Liver (tissue), 9 donors: ENCODE data around the gene DOCK6. TPM values are rescaled to one million over a fixed set of nuclear protein-coding genes. Genes with fewer than 3 reads are reported as not detected.
"Not testable (repeated sequence)": the region's sequence is repeated elsewhere in the genome, so short reads cannot be mapped to it uniquely, and the experiment has no call there.

Experiments used
- DNase-seq: peaks from one replicate; pipeline ENCODE4 v3.0.0-alpha.2; 2017; ENCODE audit warnings: low spot score
- H3K27ac ChIP-seq, 2 donors: one replicate each; pipeline ENCODE4 v1.7.0; 2013; ENCODE audit warnings: inconsistent platforms in 2 of 2, low read length in 2 of 2, control low read depth in 1 of 2, low read depth in 1 of 2, mild to moderate bottlenecking in 1 of 2
- H3K27me3 ChIP-seq, 4 donors: one replicate each; pipeline versions ENCODE4 v1.6.1 to v1.7.0; 2013; ENCODE audit warnings: low read length in 3 of 4, inconsistent platforms in 1 of 4, mild to moderate bottlenecking in 1 of 4, moderate library complexity in 1 of 4; ENCODE audit not compliant: control insufficient read depth in 4 of 4, insufficient read depth in 4 of 4
- H3K36me3 ChIP-seq, 4 donors: one replicate each; pipeline versions ENCODE4 v1.6.1 to v1.7.0; 2013; ENCODE audit warnings: low read length in 3 of 4, mild to moderate bottlenecking in 3 of 4, low read depth in 1 of 4, moderate library complexity in 1 of 4; ENCODE audit not compliant: control insufficient read depth in 4 of 4, insufficient read depth in 3 of 4
- H3K4me1 ChIP-seq, 4 donors: one replicate each; pipeline versions ENCODE4 v1.6.1 to v1.7.0; 2013; ENCODE audit warnings: low read length in 3 of 4, mild to moderate bottlenecking in 3 of 4, moderate library complexity in 1 of 4; ENCODE audit not compliant: control insufficient read depth in 4 of 4, insufficient read depth in 4 of 4
- H3K4me3 ChIP-seq, 3 donors: one replicate each; pipeline versions ENCODE4 v1.6.1 to v1.7.0; 2013; ENCODE audit warnings: low read length in 3 of 3, control low read depth in 1 of 3, low read depth in 1 of 3, mild to moderate bottlenecking in 1 of 3
- H3K9ac ChIP-seq, 2 donors: one replicate each; pipeline ENCODE4 v1.7.0; 2013; ENCODE audit warnings: low read length in 2 of 2, mild to moderate bottlenecking in 2 of 2, moderate library complexity in 2 of 2, control low read depth in 1 of 2, low read depth in 1 of 2
- H3K9me3 ChIP-seq, 4 donors: one replicate each; pipeline versions ENCODE4 v1.6.1 to v1.7.0; 2013; ENCODE audit warnings: low read length in 3 of 4; ENCODE audit not compliant: control insufficient read depth in 4 of 4
- ATF3 ChIP-seq: IDR thresholded peaks from 2 replicates; pipeline ENCODE4 v1.6.1; 2016; ENCODE audit warnings: antibody characterized with exemption
- CTCF ChIP-seq: fragments of 150-350 bp; IDR thresholded peaks from 2 replicates; pipeline ENCODE4 v1.5.1; 2017; ENCODE audit warnings: improper control_type of control experiment, low read depth, low read length; ENCODE audit not compliant: missing input control
- EGR1 ChIP-seq, 2 donors: IDR thresholded peaks; 2 replicates each; pipeline ENCODE4 v1.6.1; 2016 to 2018; ENCODE audit warnings: antibody characterized with exemption in 2 of 2, low read depth in 2 of 2
- FOXA1 ChIP-seq: IDR thresholded peaks from 2 replicates; pipeline ENCODE4 v1.6.1; 2016; ENCODE audit warnings: antibody characterized with exemption
- FOXA2 ChIP-seq: IDR thresholded peaks from 2 replicates; pipeline ENCODE4 v1.6.1; 2016; ENCODE audit warnings: antibody characterized with exemption
- GABPA ChIP-seq, 2 donors: IDR thresholded peaks in 1 of 2; conservative IDR thresholded peaks in 1 of 2; 2 replicates each; pipeline ENCODE4 v1.6.1; 2016; ENCODE audit warnings: antibody characterized with exemption in 2 of 2, mild to moderate bottlenecking in 1 of 2, moderate library complexity in 1 of 2
- HNF4G ChIP-seq: IDR thresholded peaks from 2 replicates; pipeline ENCODE4 v1.6.1; 2016; ENCODE audit warnings: antibody characterized with exemption
- MAX ChIP-seq: IDR thresholded peaks from 2 replicates; pipeline ENCODE4 v1.6.1; 2016; ENCODE audit warnings: antibody characterized with exemption
- NR2F2 ChIP-seq: IDR thresholded peaks from 2 replicates; pipeline ENCODE4 v1.6.1; 2016; ENCODE audit warnings: antibody characterized with exemption
- RAD21 ChIP-seq, 2 donors: IDR thresholded peaks; 2 replicates each; pipeline ENCODE4 v1.6.1; 2016; ENCODE audit warnings: antibody characterized with exemption in 2 of 2, mild to moderate bottlenecking in 2 of 2
- REST ChIP-seq: IDR thresholded peaks from 2 replicates; pipeline ENCODE4 v1.6.1; 2016; ENCODE audit warnings: antibody characterized with exemption, mild to moderate bottlenecking
- RXRA ChIP-seq, 2 donors: IDR thresholded peaks; 2 replicates each; pipeline ENCODE4 v1.6.1; 2017 to 2018; ENCODE audit warnings: antibody characterized with exemption in 2 of 2, mild to moderate bottlenecking in 1 of 2
- SP1 ChIP-seq: IDR thresholded peaks from 2 replicates; pipeline ENCODE4 v1.6.1; 2018; ENCODE audit warnings: antibody characterized with exemption, mild to moderate bottlenecking
- TAF1 ChIP-seq: conservative IDR thresholded peaks from 2 replicates; pipeline ENCODE4 v1.6.1; 2016; ENCODE audit warnings: antibody characterized with exemption, mild to moderate bottlenecking
- YY1 ChIP-seq: IDR thresholded peaks from 2 replicates; pipeline ENCODE4 v1.6.1; 2016; ENCODE audit warnings: antibody characterized with exemption, mild to moderate bottlenecking
- ZBTB33 ChIP-seq: IDR thresholded peaks from 2 replicates; pipeline ENCODE4 v1.6.1; 2016; ENCODE audit warnings: antibody characterized with exemption
- WGBS: extraction: QIAGEN DNeasy Blood & Tissue Kit; methylation state at CpG from one replicate; pipeline ENCODE4 v1.1.7; 2013; 5-methylcytosine and 5-hydroxymethylcytosine counted together
- polyA plus RNA-seq, 2 donors: library from polyadenylated mRNA; stranded (reverse) in 1 of 2; unstranded in 1 of 2; fragments of 200-250 nt in 1 of 2; fragments of >200 nt in 1 of 2; fragmentation: Nextera tagmentation in 1 of 2; extraction: Ambion mirVana in 1 of 2; gene quantifications; one replicate each; pipeline versions ENCODE4 v1.2.1 to v1.2.3, GENCODE V29; 2013 to 2015
- total RNA-seq, 2 donors: library from RNA; depleted of rRNA; stranded (reverse); fragments of >200 nt; gene quantifications; one replicate each; pipeline ENCODE4 v1.2.3, GENCODE V29; 2014
- donor health status: healthy.
- donor health status: healthy.
- donor health status: healthy.
- donor health status: healthy.
- donor health status: healthy.

DOCK6 gene
- total and polyA plus RNA-seq, 4 donors = 4.9 to 15.8 (median 13.7) TPM

GRCh38 chr19:11164879-11165406 is 97.4 kb downstream of the DOCK6 start (continued):
- TF ChIP-seq ZBTB33 (no peak), SP1 (peak; percentile 11), HNF4G (no peak)

GRCh38 chr19:11164296-11164695 is 98.0 kb downstream of the DOCK6 start:
- Histone ChIP-seq H3K9me3 (no peaks in the 10 kb centered on the region), H3K27ac (peak overlapping the region; percentile 42 to 79), H3K27me3 (no peaks in the 10 kb centered on the region), H3K4me1 (peaks cover 0 to 26% (median 11%) of the 10 kb centered on the region in 4 donors), H3K9ac (no peak overlapping the region), H3K36me3 (peaks cover 0 to 15% (median 8%) of the 10 kb centered on the region in 4 donors), H3K4me3 (no peak overlapping the region)
- TF ChIP-seq FOXA1 (no peak), ZBTB33 (no peak), NR2F2 (no peak), REST (no peak), SP1 (no peak), MAX (no peak), YY1 (no peak), CTCF (no peak), GABPA (IDR thresholded peaks at IDR 0.05 in 1 of 2, conservative IDR thresholded peaks at IDR 0.05 in 1 of 2) (no peak), EGR1 (IDR thresholded peaks at IDR 0.05; ENCODE audit: low read depth in 2 of 2) (no peak), FOXA2 (no peak), RAD21 (IDR thresholded peaks at IDR 0.05) (no peak), RXRA (IDR thresholded peaks at IDR 0.05) (no peak), TAF1 (no peak), ATF3 (no peak)
- DNase-seq = no peak
- WGBS = 85% methylated on average over 11 of the region's 11 CpGs

GRCh38 chr19:11160440-11160768 is 101.9 kb downstream of the DOCK6 start:
- 96% methylated on average over 2 of the region's 2 CpGs for WGBS
- H3K9me3 ChIP-seq, H3K9ac ChIP-seq, H3K36me3 ChIP-seq, DNase-seq, H3K4me3 ChIP-seq, H3K27me3 ChIP-seq: not testable (repeated sequence)
- H3K4me1 ChIP-seq = peaks cover 1 to 37% (median 25%) of the 10 kb centered on the region in 4 donors
- H3K27ac ChIP-seq = peak overlapping the region; percentile 94 to 97
